Measurements from ENCODE around the gene CYP2A6. TPM values are rescaled to one million over a fixed set of nuclear protein-coding genes. Genes with fewer than 3 reads are reported as not detected.

The CYP2A6 gene
- total and polyA plus RNA-seq, 2 of the 4 experiments (the other 2 are of a cell fraction), result not detected

DNA sequence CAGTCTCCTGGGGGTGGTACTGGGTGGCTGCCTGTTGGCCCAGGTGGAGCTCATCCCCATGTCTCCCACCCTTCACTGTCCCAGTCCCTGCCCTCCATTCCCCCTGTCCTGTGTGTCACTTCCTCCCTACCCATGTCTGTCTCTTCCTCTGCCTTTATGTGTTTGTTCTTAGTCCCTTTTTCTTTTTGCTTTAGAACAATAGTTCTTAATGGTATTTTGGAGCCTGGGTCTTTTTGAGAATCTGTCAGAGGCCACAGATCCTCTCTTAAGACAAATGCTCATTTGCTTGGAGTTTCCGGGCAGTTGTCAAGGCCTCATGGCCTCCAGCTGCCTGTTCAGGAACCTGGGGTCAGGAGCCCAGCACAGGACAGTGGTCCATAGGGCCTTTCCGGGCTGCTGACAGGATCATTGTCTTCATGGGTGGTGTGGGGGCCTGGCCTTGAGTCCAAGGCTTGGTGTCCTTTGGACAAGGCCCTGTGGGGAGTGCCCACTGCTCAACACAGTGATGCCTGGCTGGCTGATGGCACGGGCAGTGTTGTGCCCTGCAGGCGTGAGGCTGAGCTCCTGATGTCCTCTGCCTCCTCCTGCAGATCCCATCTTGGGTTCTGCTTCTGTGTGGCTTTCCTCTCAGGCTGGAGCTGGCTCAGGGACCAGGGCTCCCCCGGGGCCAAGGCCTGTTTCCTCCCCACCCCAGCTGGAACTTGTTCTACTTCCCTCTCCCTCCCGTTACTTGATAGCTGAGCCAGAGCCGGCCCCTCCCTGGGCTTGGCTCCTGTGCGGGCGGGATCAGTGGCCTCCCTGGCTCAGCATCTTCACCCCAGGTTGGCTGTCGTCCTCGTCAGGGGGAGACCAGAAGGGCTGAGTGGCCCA is 47.7 kb downstream of the CYP2A6 start:
- Histone ChIP-seq H3K18ac (ENCODE audit: low read depth, low read length) (no peak overlapping the region), H3K9me1 (ENCODE audit: insufficient read depth, low read length) (peaks cover 36% of the 10 kb centered on the region), H2BK120ac (ENCODE audit: low read depth, low read length) (no peak overlapping the region), H3K27me3 (ENCODE audit: control insufficient read depth, insufficient read depth, low read length) (no peaks in the 10 kb centered on the region), H4K5ac (ENCODE audit: low read depth, low read length) (no peak overlapping the region), H4K8ac (ENCODE audit: low read depth in 2 of 2, low read length in 2 of 2) (no peak overlapping the region), H3K4me1 (ENCODE audit: control insufficient read depth, insufficient read depth, low read length) (peaks cover 40% of the 10 kb centered on the region), H3K56ac (ENCODE audit: extremely low read depth, insufficient read depth, low read length) (no peak overlapping the region), H3K9me3 (ENCODE audit: control insufficient read depth, insufficient read depth, low read length) (no peaks in the 10 kb centered on the region), H2AK5ac (ENCODE audit: low read depth, low read length) (no peak overlapping the region), H3K4me3 (ENCODE audit: insufficient read depth, low read depth, low read length) (no peak overlapping the region; the same call in 1 of the 2 replicates), H2AK9ac (replicated peaks; ENCODE audit: low read depth, low read length, poor library complexity) (peak overlapping the region; percentile 16), H2BK5ac (ENCODE audit: low read depth, low read length, poor library complexity, severe bottlenecking) (no peak overlapping the region), H3K27ac (ENCODE audit: insufficient read depth, low read length) (peak overlapping the region; percentile 31; the same call in 1 of the 2 replicates), H2BK20ac (ENCODE audit: low read depth, low read length) (no peak overlapping the region), H4K91ac (ENCODE audit: insufficient read depth, low read depth, low read length) (no peak overlapping the region), H3K79me1 (ENCODE audit: low read depth in 1 of 2, low read length in 2 of 2) (peaks cover 10 to 82% of the 10 kb centered on the region in 2 experiments), H3K23ac (ENCODE audit: low read depth, low read length) (peak overlapping the region; percentile 55; the same call in 1 of the 2 replicates), H3K14ac (replicated peaks; ENCODE audit: low read depth, low read length) (0 out of 2 replicates have a peak overlapping the region, but pooled peaks have one; percentile 13), H2AFZ (replicated peaks; ENCODE audit: low read length, poor library complexity) (no peak overlapping the region), H3K36me3 (ENCODE audit: control insufficient read depth, insufficient read depth, low read length) (peaks cover 49% of the 10 kb centered on the region), H4K20me1 (ENCODE audit: insufficient read depth, low read length) (peaks cover 78% of the 10 kb centered on the region), H2BK15ac (ENCODE audit: low read depth, low read length) (no peak overlapping the region), H3K4me2 (ENCODE audit: low read depth, low read length) (peak overlapping the region; percentile 81; the same call in 1 of the 2 replicates), H3K9ac (ENCODE audit: low read depth, low read length) (peak overlapping the region; percentile 44), H3K4ac (ENCODE audit: low read depth, low read length) (no peak overlapping the region)
- DNase-seq, result no peak
- ChIA-PET CTCF (interaction anchor here (0.6 kb wide), 1 partner anchor 9 kb away, joined by 3 read pairs; no protein-coding TSS in a partner anchor), POLR2A (ENCODE audit: unreplicated experiment) (interaction anchor here (0.5 to 0.6 kb wide), 2 partner anchors 9 to 142 kb away, joined by 4 read pairs; no protein-coding TSS in a partner anchor)
- BruUV-seq (replicated peaks), result no TSS peak
- no peak for ATAC-seq (ENCODE audit: low read depth)
- dilution Hi-C loops (cut with HindIII; ENCODE audit: low sequenced_read_pairs, unreplicated experiment), result no loop called here
- intact Hi-C loops (cut with micrococcal nuclease), result no loop called here
- TF ChIP-seq RFX5 (IDR thresholded peaks at IDR 0.05; ENCODE audit: low read depth, low read length), result no peak
- TF ChIP-seq SMC3 (IDR thresholded peaks at IDR 0.05; ENCODE audit: low read depth, low read length), result no peak
- TF ChIP-seq RAD21 (IDR thresholded peaks at IDR 0.05; ENCODE audit: low read length), result no peak
- TF ChIP-seq CEBPB (IDR thresholded peaks at IDR 0.05; ENCODE audit: low read depth, low read length), result no peak
- TF ChIP-seq MAFK (IDR thresholded peaks at IDR 0.05; ENCODE audit: low read depth, low read length), result no peak
- TF ChIP-seq, protein P1, sequence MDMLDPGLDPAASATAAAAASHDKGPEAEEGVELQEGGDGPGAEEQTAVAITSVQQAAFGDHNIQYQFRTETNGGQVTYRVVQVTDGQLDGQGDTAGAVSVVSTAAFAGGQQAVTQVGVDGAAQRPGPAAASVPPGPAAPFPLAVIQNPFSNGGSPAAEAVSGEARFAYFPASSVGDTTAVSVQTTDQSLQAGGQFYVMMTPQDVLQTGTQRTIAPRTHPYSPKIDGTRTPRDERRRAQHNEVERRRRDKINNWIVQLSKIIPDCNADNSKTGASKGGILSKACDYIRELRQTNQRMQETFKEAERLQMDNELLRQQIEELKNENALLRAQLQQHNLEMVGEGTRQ (IDR thresholded peaks at IDR 0.05; ENCODE audit: low read depth, low read length), result no peak
- no peak for TF ChIP-seq FOS (IDR thresholded peaks at IDR 0.05; ENCODE audit: low read depth, low read length)
- in situ Hi-C loops (cut with MboI; ENCODE audit: low sequenced_read_pairs), result no loop called here
- WGBS, 2 experiments (ENCODE audit: extremely low coverage in 2 of 2, insufficient read length in 1 of 2), result 50% methylated on average over 8 of the region's 11 CpGs; no CpG with 5 or more reads in 1 of the 2 experiments

All from IMR-90 (cell line).